T-helper 17 cell (primary cell): ENCODE results near the gene RNLS. TPM values are rescaled to one million over a fixed set of nuclear protein-coding genes. Genes with fewer than 3 reads are reported as not detected.

Experiments
- ATAC-seq: fragments of 150-1000 bp; cut with Tn5 transposase; 2 replicates; pipeline ENCODE4 v1.10.0; 2021; ENCODE audit warnings: mild to moderate bottlenecking, moderate library complexity
- DNase-seq, 3 donors: peaks; one replicate each; pipeline versions ENCODE4 v3.0.0 to v3.0.0-alpha.2; 2020 to 2021
- H3K9me3 ChIP-seq: one replicate; pipeline ENCODE4 v1.7.0; 2013; ENCODE audit warnings: low read length, mild to moderate bottlenecking; ENCODE audit not compliant: control insufficient read depth, poor library complexity, severe bottlenecking
- H3K27ac Mint-ChIP-seq: one replicate; pipeline ENCODE4 v1.8.0; 2022; ENCODE audit warnings: mild to moderate bottlenecking, moderate library complexity, mixed read lengths
- H3K27me3 Mint-ChIP-seq: one replicate; pipeline ENCODE4 v1.8.0; 2022; ENCODE audit warnings: mixed read lengths
- H3K36me3 Mint-ChIP-seq: one replicate; pipeline ENCODE4 v1.8.0; 2022; ENCODE audit warnings: low read depth, mixed read lengths
- H3K4me1 Mint-ChIP-seq: one replicate; pipeline ENCODE4 v1.8.0; 2022; ENCODE audit warnings: mild to moderate bottlenecking, mixed read lengths
- H3K4me3 Mint-ChIP-seq: one replicate; pipeline ENCODE4 v1.8.0; 2022; ENCODE audit warnings: mild to moderate bottlenecking, moderate library complexity, mixed read lengths
- total RNA-seq, 4 donors: library from RNA in 2 of 4; stranded (reverse) in 2 of 4; gene quantifications; one replicate each; pipeline ENCODE4 v1.2.3 and lab custom pipeline; 2022 to 2026

RNLS gene
- total RNA-seq, 2 donors from 2014 or later: 1.8 to 4.6 TPM

DNA sequence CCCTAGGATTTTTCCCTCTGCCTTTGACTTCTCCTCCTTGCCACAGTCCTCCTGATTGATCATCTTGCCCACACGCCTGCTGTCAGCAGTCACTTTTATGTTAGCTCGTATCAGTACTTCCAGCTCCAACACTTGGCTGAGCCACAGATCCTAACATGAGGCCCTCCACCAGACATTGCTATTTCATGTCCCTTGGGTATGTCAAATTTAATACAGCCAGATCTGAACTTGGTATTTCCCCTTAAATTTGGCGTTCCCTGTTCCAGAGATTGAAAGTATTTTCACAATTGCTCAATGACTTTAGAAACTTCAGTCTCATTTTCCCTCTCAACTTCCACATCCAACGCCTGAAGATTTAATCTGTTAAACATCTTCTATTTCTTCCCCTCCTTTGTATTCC lies 140.4 kb downstream of the RNLS start:
- DNase-seq: no peak
- Mint-ChIP-seq H3K27ac (no peak overlapping the region), H3K4me1 (peaks cover 5% of the 10 kb centered on the region), H3K4me3 (no peak overlapping the region), H3K36me3 (peaks cover 4% of the 10 kb centered on the region), H3K27me3 (peaks cover 5% of the 10 kb centered on the region)
- H3K9me3 ChIP-seq: no peaks in the 10 kb centered on the region
- no peak for ATAC-seq

DNA sequence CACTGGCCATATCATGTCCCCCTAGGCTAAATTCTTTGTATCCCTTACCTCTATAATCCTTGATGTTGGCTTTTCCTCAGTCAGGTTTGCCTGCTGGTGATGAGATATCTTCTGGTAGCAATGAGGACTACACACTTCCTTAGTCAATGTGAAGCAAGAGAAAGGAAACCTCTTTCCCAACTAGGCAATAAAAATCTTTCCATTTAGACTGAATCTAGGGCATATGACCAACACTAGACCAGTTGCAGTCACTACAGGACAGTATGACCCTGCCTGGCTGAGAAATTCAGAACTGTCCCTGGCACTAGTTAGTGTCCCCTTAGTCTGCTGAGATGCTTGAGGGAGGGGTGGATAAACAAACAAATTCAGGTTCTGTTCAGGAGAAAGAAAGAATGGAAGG lies 142.6 kb downstream of the RNLS start:
- Mint-ChIP-seq H3K36me3 (peaks cover 4% of the 10 kb centered on the region), H3K27me3 (peaks cover 5% of the 10 kb centered on the region), H3K4me3 (no peak overlapping the region), H3K27ac (no peak overlapping the region), H3K4me1 (peaks cover 5% of the 10 kb centered on the region)
- H3K9me3 ChIP-seq: no peaks in the 10 kb centered on the region
- DNase-seq: no peak
- ATAC-seq: no peak

DNA sequence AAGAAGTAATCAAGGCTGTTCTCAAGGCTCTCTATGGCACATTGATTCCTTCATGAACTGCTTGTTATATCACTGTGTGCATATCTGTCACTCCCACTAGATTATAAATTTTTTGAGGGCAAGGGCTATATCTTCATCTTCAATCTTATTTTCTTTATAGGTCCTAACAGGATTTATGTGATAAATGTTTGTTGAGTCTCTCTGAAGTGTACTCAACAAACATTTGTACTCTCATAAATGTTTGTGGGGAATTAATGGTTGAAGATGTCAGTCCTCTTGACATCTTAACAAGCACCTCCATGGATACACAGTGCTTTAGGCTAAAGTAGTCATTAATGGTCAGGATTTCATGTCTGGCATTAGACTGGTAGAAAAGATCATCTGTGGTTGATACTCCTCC lies 143.2 kb downstream of the RNLS start:
- H3K4me3 Mint-ChIP-seq: no peak overlapping the region
- peaks cover 5% of the 10 kb centered on the region for H3K4me1 Mint-ChIP-seq
- no peaks in the 10 kb centered on the region for H3K9me3 ChIP-seq
- DNase-seq: no peak
- H3K27ac Mint-ChIP-seq: no peak overlapping the region
- ATAC-seq: no peak
- peaks cover 5% of the 10 kb centered on the region for H3K27me3 Mint-ChIP-seq
- peaks cover 4% of the 10 kb centered on the region for H3K36me3 Mint-ChIP-seq

DNA sequence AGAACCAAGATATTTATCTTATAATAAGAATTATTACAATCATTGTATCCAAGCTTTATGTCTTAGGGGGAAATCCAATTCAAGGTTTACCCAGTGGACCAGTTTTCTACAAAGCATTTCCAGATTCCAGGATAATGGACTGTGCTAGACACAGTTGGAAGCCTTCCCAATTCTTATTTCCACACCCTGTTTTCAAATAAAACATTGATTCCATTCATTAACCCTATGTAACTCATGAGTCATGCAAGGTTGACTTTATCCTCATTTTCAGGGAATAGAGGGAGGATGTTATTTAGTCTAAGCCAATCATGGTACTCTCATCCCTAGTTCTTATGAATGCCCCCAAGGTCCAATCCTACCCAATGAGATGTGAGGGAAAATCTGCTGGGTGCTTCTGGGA lies 145.7 kb downstream of the RNLS start:
- ATAC-seq: no peak
- no peaks in the 10 kb centered on the region for H3K36me3 Mint-ChIP-seq
- H3K9me3 ChIP-seq: no peaks in the 10 kb centered on the region
- DNase-seq: no peak
- no peaks in the 10 kb centered on the region for H3K27me3 Mint-ChIP-seq
- H3K27ac Mint-ChIP-seq: no peak overlapping the region
- no peak overlapping the region for H3K4me3 Mint-ChIP-seq
- peaks cover 5% of the 10 kb centered on the region for H3K4me1 Mint-ChIP-seq

DNA sequence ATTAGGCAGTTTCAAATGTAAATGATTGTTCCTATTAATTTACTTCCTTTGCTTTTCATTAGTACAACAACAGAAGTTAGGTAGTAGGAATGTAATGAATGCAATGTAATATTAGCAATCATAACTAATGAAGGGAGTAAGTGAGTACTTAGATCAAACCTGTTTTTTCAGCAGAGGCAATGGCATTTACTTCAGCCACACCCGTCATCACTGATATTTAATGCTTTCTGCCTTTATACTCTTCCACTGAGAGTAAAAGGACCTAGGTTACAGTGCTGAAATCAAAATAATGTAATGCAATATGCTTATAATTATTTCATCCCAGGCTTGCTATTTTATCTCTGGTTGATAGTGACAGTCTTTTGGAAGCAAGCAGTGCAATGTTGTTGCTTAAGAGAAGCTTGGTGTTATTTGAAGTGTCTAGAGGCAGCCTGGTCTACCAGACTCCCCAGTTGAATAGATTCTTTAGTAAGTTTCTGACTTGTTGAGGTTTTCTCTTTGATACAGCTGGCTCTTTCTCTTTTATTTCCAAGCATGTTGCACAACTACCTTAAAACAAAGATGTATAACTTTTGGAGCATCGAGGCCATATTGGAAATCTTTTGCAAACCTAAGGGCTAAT lies 149.4 kb downstream of the RNLS start:
- no peaks in the 10 kb centered on the region for H3K4me1 Mint-ChIP-seq
- no peaks in the 10 kb centered on the region for H3K27me3 Mint-ChIP-seq
- ATAC-seq (no peak), DNase-seq (no peak)
- no peak overlapping the region for H3K27ac Mint-ChIP-seq
- H3K36me3 Mint-ChIP-seq: no peaks in the 10 kb centered on the region
- H3K4me3 Mint-ChIP-seq: no peak overlapping the region
- H3K9me3 ChIP-seq: no peaks in the 10 kb centered on the region

DNA sequence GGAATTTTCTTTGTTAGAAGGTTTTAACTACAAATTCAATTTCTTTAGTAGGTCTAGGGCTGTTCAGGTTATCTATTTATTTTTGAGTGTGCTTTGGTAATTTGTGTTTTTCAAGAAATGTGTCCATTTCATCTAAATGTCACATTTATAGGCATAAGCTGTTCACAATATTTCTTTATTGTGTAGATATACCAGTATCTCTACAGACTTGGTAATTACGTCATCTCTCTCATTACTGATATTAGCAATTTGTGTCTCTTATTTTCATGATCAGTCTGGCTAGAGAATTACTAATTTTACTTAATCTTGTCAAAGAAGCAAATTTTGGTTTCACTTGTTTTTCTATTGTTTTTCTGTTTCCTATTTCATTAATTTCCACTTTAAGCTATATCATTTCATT lies 152.0 kb downstream of the RNLS start:
- no peaks in the 10 kb centered on the region for H3K27me3 Mint-ChIP-seq
- ATAC-seq: no peak
- DNase-seq: no peak
- H3K4me1 Mint-ChIP-seq: peaks cover 6% of the 10 kb centered on the region
- H3K4me3 Mint-ChIP-seq: no peak overlapping the region
- H3K27ac Mint-ChIP-seq: no peak overlapping the region
- H3K9me3 ChIP-seq: no peaks in the 10 kb centered on the region
- H3K36me3 Mint-ChIP-seq: no peaks in the 10 kb centered on the region

DNA sequence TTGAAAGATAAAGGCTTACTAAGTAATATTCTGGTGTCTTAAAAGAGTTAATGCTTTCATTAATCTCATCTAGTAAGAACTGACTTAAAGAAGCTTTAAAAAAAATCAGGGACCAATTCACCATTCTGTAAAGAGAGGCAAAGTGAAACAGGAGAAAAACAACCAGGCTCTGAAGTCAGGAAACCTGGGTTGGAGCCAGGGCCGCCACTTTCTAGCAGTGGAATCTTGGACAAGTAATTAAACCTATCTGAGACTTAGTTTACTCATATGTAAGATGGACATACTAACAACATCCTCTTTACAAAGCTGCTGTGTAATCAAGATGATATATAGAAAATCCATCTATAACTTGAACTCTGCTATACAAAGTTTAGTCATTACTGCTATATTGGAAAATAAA lies 154.1 kb downstream of the RNLS start:
- H3K9me3 ChIP-seq: no peaks in the 10 kb centered on the region
- Mint-ChIP-seq H3K27me3 (no peaks in the 10 kb centered on the region), H3K27ac (no peak overlapping the region), H3K4me3 (no peak overlapping the region), H3K4me1 (peaks cover 6% of the 10 kb centered on the region), H3K36me3 (no peaks in the 10 kb centered on the region)
- DNase-seq: no peak
- ATAC-seq: no peak

DNA sequence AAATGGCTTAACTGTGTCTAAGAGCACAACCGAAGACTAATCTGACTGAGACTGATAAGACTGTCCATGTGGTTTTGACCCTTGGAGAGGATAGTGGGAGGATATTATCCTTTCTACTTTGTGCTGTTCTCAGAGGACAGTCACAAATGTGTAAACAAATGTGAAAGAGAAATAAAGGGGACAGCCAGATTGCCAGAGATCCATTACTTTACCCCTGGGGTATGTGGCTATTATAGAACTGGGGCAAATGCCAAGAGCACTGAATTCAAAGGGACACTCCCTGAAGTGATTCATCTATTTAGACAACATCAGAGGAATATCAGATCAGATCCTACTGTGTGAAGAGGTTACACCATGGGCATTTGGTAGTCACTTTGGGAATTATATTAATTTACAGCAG lies 154.7 kb downstream of the RNLS start:
- ATAC-seq: no peak
- no peaks in the 10 kb centered on the region for H3K27me3 Mint-ChIP-seq
- no peaks in the 10 kb centered on the region for H3K36me3 Mint-ChIP-seq
- H3K4me3 Mint-ChIP-seq: no peak overlapping the region
- H3K9me3 ChIP-seq: no peaks in the 10 kb centered on the region
- H3K27ac Mint-ChIP-seq: no peak overlapping the region
- DNase-seq: no peak
- peaks cover 6% of the 10 kb centered on the region for H3K4me1 Mint-ChIP-seq

DNA sequence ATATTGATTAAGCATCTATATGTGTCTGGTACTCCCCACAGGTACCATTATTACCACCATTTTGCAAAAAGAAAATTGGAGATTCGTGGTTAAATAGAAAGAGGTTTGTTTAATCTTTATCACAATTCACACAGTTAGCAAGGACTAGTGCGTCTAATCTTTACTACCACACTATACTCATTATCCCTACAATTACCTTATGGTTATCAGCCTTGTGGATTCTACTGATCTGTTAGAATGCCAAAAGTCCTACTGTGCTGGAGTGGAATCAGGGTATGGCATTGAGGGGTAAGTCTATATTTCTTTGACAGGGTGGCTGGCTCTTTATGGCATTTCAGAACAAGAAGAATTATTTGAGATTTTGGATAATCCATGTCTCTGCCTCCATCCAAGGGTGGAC lies 156.1 kb downstream of the RNLS start:
- no peak for ATAC-seq
- no peak for DNase-seq
- no peaks in the 10 kb centered on the region for H3K27me3 Mint-ChIP-seq
- no peaks in the 10 kb centered on the region for H3K9me3 ChIP-seq
- H3K27ac Mint-ChIP-seq: no peak overlapping the region
- H3K36me3 Mint-ChIP-seq: no peaks in the 10 kb centered on the region
- peaks cover 6% of the 10 kb centered on the region for H3K4me1 Mint-ChIP-seq
- H3K4me3 Mint-ChIP-seq: no peak overlapping the region

DNA sequence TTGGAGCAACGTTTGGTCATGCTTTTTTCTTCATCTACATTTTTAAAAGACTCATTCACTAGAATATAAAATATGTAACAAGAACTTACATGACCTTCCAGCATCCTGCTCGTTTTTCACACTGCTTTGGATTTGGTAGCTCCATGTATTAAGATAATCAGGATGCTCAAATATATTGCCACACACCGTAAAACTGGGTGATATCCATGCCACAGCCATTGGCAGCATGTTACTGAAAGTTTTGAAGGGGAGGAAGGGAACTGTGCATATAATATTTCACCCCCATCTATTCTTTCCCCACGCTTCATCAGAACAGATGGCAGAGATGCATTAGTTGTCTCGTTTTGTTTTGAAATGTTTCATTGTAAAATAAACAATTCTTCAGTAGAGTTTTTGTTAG lies 158.2 kb downstream of the RNLS start:
- Mint-ChIP-seq H3K4me3 (no peak overlapping the region), H3K4me1 (peaks cover 6% of the 10 kb centered on the region), H3K27me3 (no peaks in the 10 kb centered on the region), H3K36me3 (no peaks in the 10 kb centered on the region), H3K27ac (no peak overlapping the region)
- ATAC-seq (no peak), DNase-seq (no peak)
- H3K9me3 ChIP-seq: no peaks in the 10 kb centered on the region

DNA sequence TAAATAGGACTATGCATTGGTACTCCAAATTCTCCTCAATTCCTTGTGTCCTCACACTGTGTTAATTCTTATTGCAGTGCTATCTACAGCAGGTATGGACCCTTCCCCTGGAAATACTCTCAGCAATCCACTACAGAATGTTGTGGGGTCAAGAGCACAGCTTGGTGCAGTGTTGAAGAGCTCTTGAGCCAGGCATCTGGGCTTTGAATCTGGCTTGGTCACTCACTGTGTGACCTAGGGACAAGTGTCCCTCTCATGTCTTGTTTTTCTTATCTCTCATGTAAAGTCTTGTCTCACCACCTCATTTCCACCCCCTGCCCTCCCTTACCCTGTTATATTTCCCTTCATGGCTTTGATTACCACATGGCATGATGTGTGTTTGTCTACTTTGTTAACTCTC lies 159.4 kb downstream of the RNLS start:
- Mint-ChIP-seq H3K36me3 (no peaks in the 10 kb centered on the region), H3K27me3 (no peaks in the 10 kb centered on the region), H3K27ac (no peak overlapping the region), H3K4me1 (peaks cover 6% of the 10 kb centered on the region), H3K4me3 (no peak overlapping the region)
- no peak for ATAC-seq
- no peak for DNase-seq
- H3K9me3 ChIP-seq: no peaks in the 10 kb centered on the region

DNA sequence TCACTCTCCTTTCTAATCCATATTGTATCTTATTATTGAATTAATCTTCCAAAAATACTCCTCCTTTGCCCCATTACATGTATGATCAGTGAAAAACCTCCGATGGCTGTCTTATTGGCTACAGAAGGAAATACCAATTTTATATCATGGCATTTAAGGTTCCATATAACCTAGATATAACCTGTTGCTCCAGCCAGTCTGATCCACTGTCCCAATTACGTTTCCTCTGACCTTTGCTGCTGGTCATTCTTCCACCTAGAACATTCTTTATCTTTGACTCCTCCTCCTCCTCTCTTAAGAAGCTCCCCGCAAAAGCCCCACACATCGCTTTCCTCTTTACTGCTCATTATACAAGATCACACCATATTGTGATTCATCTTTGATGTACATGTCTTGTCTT lies 161.5 kb downstream of the RNLS start:
- no peak for ATAC-seq
- Mint-ChIP-seq H3K4me3 (no peak overlapping the region), H3K36me3 (no peaks in the 10 kb centered on the region), H3K27me3 (no peaks in the 10 kb centered on the region), H3K4me1 (peaks cover 2% of the 10 kb centered on the region), H3K27ac (no peak overlapping the region)
- DNase-seq: no peak
- no peaks in the 10 kb centered on the region for H3K9me3 ChIP-seq

DNA sequence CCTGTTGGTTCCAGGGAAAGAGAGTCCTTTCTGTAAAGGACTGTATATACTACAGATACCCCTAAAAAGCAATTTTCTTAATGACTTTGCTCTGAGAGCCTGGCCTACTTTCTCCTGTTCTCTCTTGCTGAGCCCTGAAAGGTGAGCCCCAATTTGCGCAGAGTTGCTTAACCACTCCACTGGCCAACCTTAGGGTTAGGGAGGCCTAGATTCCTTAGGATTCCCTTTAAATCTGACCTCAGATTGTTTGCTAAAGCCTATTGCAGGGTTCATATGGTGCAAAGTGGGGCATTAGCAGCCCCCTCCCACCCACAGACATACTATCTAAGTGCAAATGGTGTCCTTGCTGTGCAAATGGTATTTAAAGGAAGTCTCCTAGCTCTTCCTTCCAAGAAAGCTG lies 164.2 kb downstream of the RNLS start:
- H3K27me3 Mint-ChIP-seq: no peaks in the 10 kb centered on the region
- ATAC-seq: no peak
- H3K4me3 Mint-ChIP-seq: no peak overlapping the region
- no peaks in the 10 kb centered on the region for H3K9me3 ChIP-seq
- DNase-seq: no peak
- no peaks in the 10 kb centered on the region for H3K4me1 Mint-ChIP-seq
- H3K27ac Mint-ChIP-seq: no peak overlapping the region
- no peaks in the 10 kb centered on the region for H3K36me3 Mint-ChIP-seq

DNA sequence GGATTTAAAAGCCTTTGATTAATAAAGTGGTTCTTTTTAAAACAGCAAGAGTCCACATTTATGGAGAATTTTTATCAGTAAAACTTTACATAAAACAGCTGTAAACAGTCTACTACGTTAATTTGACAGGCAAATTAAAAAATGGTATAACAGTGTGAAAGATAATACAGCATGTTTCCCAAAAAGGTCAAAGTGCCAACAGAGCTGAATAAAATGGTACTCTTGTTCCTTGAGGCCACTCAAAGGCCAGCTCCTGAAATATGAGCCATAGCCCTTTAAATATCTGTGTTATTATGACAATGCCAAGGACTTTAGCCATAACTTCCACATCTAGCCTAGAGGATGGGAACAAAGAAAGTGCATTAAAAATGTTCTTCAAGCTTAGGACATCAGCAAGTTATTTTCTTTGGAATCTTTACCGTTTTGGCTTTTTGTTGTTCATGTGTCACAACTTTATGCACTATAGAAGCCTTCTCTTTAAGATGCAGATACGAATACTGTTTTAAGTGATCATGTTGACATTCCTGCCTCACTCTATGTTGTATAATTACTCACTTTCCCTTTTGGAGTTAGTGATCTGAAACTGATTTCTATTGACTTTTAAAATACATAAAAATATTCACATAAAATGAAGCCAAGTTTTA lies 165.6 kb downstream of the RNLS start:
- H3K4me3 Mint-ChIP-seq: no peak overlapping the region
- no peak for DNase-seq
- H3K27ac Mint-ChIP-seq: no peak overlapping the region
- no peaks in the 10 kb centered on the region for H3K4me1 Mint-ChIP-seq
- ATAC-seq: no peak
- H3K9me3 ChIP-seq: no peaks in the 10 kb centered on the region
- H3K36me3 Mint-ChIP-seq: no peaks in the 10 kb centered on the region
- H3K27me3 Mint-ChIP-seq: no peaks in the 10 kb centered on the region
